Natural killer cell (primary cell): ENCODE results near the gene FBXO31. TPM values are rescaled to one million over a fixed set of nuclear protein-coding genes. Genes with fewer than 3 reads are reported as not detected.
"Not testable (repeated sequence)": the region's sequence is repeated elsewhere in the genome, so short reads cannot be mapped to it uniquely, and the experiment has no call there.

Experiments
- ATAC-seq, 3 donors: fragments of 150-1000 bp in 2 of 3; fragments of 200-7000 bp in 1 of 3; cut with Tn5 transposase; 1 replicate in 1 of 3; 2 replicates in 2 of 3; pipeline ENCODE4 v1.10.0; 2021; ENCODE audit warnings: mild to moderate bottlenecking in 2 of 3, moderate library complexity in 2 of 3
- DNase-seq, 2 donors: peaks; one replicate each; pipeline versions ENCODE4 v3.0.0 to v3.0.0-alpha.2; 2013 to 2021; ENCODE audit warnings: mixed read lengths in 1 of 2
- H3K27ac ChIP-seq: one replicate; pipeline ENCODE4 v1.5.1; 2013; ENCODE audit warnings: mild to moderate bottlenecking, low read length
- H3K27me3 ChIP-seq: one replicate; pipeline ENCODE4 v1.6.1; 2013; ENCODE audit warnings: low read length; ENCODE audit not compliant: control insufficient read depth, insufficient read depth
- H3K36me3 ChIP-seq: one replicate; pipeline ENCODE4 v1.6.1; 2013; ENCODE audit warnings: low read length; ENCODE audit not compliant: control insufficient read depth, insufficient read depth
- H3K4me1 ChIP-seq: one replicate; pipeline ENCODE4 v1.6.1; 2013; ENCODE audit warnings: low read length; ENCODE audit not compliant: control insufficient read depth, insufficient read depth
- H3K4me3 ChIP-seq: one replicate; pipeline ENCODE4 v1.5.1; 2013; ENCODE audit warnings: low read length
- H3K9me3 ChIP-seq: one replicate; pipeline ENCODE4 v1.6.1; 2013; ENCODE audit warnings: low read length; ENCODE audit not compliant: control insufficient read depth, insufficient read depth
- H3K27ac Mint-ChIP-seq, 2 donors: one replicate each; pipeline ENCODE4 v1.8.0; 2022; ENCODE audit warnings: mild to moderate bottlenecking in 2 of 2, mixed read lengths in 2 of 2, moderate library complexity in 1 of 2
- H3K27me3 Mint-ChIP-seq, 2 donors: one replicate each; pipeline ENCODE4 v1.8.0; 2022; ENCODE audit warnings: low read depth in 2 of 2, mixed read lengths in 2 of 2
- H3K36me3 Mint-ChIP-seq: one replicate; pipeline ENCODE4 v1.8.0; 2022; ENCODE audit warnings: mixed read lengths
- H3K4me1 Mint-ChIP-seq, 2 donors: one replicate each; pipeline ENCODE4 v1.8.0; 2022; ENCODE audit warnings: mixed read lengths in 2 of 2
- H3K4me3 Mint-ChIP-seq: one replicate; pipeline ENCODE4 v1.8.0; 2022; ENCODE audit warnings: mild to moderate bottlenecking, moderate library complexity, mixed read lengths
- H3K9me3 Mint-ChIP-seq, 2 donors: one replicate each; pipeline ENCODE4 v1.8.0; 2022; ENCODE audit warnings: mixed read lengths in 2 of 2
- CTCF ChIP-seq: fragments of 200-600 bp; IDR thresholded peaks from one replicate; pipeline ENCODE4 v1.8.0; 2022; ENCODE audit warnings: antibody characterized with exemption
- WGBS: methylation state at CpG from one replicate; pipeline ENCODE4 v1.1.7; 2013; ENCODE audit warnings: missing lambda C conversion rate; ENCODE audit not compliant: insufficient coverage; 5-methylcytosine and 5-hydroxymethylcytosine counted together
- intact Hi-C: fragments of 100-400 bp; cut with micrococcal nuclease; formaldehyde crosslinking; loops from one replicate; pipeline ENCODE4 v1.14.2; 2022
- total RNA-seq, 4 donors: library from RNA; stranded (reverse); fragments of 120-200 nt in 1 of 4; gene quantifications; one replicate each; pipeline versions ENCODE4 v1.2.3 to v1.2.4, GENCODE V29; 2013 to 2022

The FBXO31 gene
- total RNA-seq, 3 donors from 2014 or later (not counting 1 experiment from before 2014, with no cell fraction given) = 32.2 to 47.2 (median 37.6) TPM

- no peak overlapping the region for H3K4me3 Mint-ChIP-seq
- intact Hi-C loops = no loop called here
- WGBS = 95% methylated on average over 13 of the region's 13 CpGs
- Histone ChIP-seq H3K36me3 (peaks cover 7% of the 10 kb centered on the region), H3K4me3 (no peak overlapping the region), H3K27me3 (no peaks in the 10 kb centered on the region), H3K4me1 (peaks cover 10% of the 10 kb centered on the region), H3K9me3 (no peaks in the 10 kb centered on the region), H3K27ac (no peak overlapping the region)
- no peaks in the 10 kb centered on the region for H3K36me3 Mint-ChIP-seq
- peak overlapping the region; percentile 66 to 79 for H3K27ac Mint-ChIP-seq
- DNase-seq (no peak), ATAC-seq (no peak)
- no peaks in the 10 kb centered on the region for H3K27me3 Mint-ChIP-seq
- peaks cover 26 to 37% of the 10 kb centered on the region in 2 donors for H3K4me1 Mint-ChIP-seq
- TF ChIP-seq CTCF = no peak
- H3K9me3 Mint-ChIP-seq = no peaks in the 10 kb centered on the region
Observed at GRCh38 chr16:87365021-87365713, 18.4 kb downstream of the FBXO31 start.

GRCh38 chr16:87363771-87364455, 19.7 kb downstream of the FBXO31 start:
- H3K36me3 ChIP-seq = peaks cover 19% of the 10 kb centered on the region
- no peak overlapping the region for H3K27ac ChIP-seq

GRCh38 chr16:87362828-87363559, 20.6 kb downstream of the FBXO31 start:
- 98% methylated on average over 13 of the region's 13 CpGs for WGBS
- Mint-ChIP-seq H3K27ac (peak overlapping the region in 1 of 2 donors; percentile 79), H3K4me3 (peak overlapping the region; percentile 35), H3K4me1 (peaks cover 20 to 27% of the 10 kb centered on the region in 2 donors)
- H3K9me3 Mint-ChIP-seq, H3K9me3 ChIP-seq, H3K27me3 ChIP-seq, DNase-seq, intact Hi-C loops, ATAC-seq, H3K4me1 ChIP-seq, H3K36me3 Mint-ChIP-seq, H3K27ac ChIP-seq, H3K27me3 Mint-ChIP-seq, H3K4me3 ChIP-seq: not testable (repeated sequence)
- H3K36me3 ChIP-seq = peaks cover 28% of the 10 kb centered on the region

More at GRCh38 chr16:87363771-87364455, 19.7 kb downstream of the FBXO31 start:
- intact Hi-C loops = no loop called here
- Histone ChIP-seq H3K4me1 (peaks cover 10% of the 10 kb centered on the region), H3K9me3 (no peaks in the 10 kb centered on the region), H3K4me3 (no peak overlapping the region), H3K27me3 (no peaks in the 10 kb centered on the region)
- Mint-ChIP-seq H3K4me3 (peak overlapping the region; percentile 68), H3K27ac (peak overlapping the region; percentile 66 to 79), H3K27me3 (no peaks in the 10 kb centered on the region), H3K36me3 (no peaks in the 10 kb centered on the region), H3K9me3 (no peaks in the 10 kb centered on the region), H3K4me1 (peaks cover 20 to 30% of the 10 kb centered on the region in 2 donors)
- WGBS = 92% methylated on average over 17 of the region's 17 CpGs
- peak in 2 of 3 donors; percentile 26 to 31 for ATAC-seq
- DNase-seq = no peak
- TF ChIP-seq CTCF = no peak
